GM19372 (cell line): ENCODE results near the gene ACO2.

Experiments used
- ATAC-seq: cut with Tn5 transposase; IDR thresholded peaks from one replicate; pipeline ENCODE4 v1.9.1; 2021; ENCODE audit warnings: mild to moderate bottlenecking, low read depth, moderate library complexity; ENCODE audit not compliant: unreplicated experiment

Gene ACO2

DNA sequence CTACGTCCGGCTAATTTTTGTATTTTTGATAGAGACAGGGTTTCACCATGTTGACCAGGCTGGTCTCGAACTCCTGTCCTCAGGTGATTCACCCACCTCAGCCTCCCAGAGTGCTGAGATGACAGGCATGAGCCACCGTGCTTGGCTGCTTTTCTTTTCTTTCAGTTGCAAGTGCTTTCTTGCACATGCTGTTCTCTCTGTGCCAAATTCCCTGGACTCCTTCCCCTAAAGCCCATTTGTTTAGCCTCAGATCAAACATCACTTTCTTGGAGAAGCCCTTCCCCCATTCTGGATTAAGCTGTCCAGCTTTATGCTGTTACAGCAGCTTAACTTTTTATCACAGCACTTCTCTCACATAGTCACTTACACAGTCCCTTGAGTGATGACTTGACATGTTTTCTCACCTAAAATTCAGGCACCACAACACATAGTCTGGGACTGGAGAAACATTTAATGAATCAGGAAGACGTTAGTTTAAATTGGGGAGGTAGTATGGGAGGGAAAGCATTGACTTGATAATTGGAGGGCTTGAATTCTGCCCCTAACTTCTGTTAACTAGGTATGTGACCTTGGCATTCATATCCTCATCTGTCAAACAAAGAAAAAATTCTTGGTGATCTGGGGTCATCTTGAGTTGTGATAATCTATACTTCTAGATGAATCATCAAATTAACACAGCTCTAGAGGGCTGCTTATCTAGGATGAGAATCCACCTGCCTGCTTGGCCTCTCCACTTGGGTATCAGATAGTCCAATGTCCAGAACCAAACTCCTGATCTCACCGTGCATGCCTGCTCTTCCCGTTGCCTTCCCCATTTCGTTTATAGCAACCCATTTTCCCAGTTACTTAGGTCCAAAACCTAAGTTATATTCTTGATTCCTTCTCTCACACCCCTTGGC is 18.4 kb downstream of the ACO2 start:
- ATAC-seq = no peak

DNA sequence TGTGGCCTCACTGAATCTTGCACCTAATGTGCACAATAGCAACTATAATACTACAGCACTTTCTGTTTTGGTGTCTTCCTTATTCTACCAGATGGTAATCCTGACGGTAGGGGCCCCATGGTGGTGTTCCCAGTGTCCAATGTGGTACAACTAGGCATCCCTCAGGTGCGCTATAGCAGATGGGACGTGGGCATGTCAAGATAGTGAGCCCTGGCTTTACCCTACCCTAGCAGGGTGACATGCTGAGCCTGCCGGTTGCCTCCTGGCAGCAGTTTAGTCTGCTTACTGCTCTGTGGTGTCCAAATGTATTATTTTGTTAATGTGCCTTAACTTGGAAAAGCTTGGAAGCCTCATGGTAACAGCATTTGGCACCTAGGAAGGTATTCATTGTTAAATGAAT is 19.2 kb downstream of the ACO2 start:
- ATAC-seq = no peak

DNA sequence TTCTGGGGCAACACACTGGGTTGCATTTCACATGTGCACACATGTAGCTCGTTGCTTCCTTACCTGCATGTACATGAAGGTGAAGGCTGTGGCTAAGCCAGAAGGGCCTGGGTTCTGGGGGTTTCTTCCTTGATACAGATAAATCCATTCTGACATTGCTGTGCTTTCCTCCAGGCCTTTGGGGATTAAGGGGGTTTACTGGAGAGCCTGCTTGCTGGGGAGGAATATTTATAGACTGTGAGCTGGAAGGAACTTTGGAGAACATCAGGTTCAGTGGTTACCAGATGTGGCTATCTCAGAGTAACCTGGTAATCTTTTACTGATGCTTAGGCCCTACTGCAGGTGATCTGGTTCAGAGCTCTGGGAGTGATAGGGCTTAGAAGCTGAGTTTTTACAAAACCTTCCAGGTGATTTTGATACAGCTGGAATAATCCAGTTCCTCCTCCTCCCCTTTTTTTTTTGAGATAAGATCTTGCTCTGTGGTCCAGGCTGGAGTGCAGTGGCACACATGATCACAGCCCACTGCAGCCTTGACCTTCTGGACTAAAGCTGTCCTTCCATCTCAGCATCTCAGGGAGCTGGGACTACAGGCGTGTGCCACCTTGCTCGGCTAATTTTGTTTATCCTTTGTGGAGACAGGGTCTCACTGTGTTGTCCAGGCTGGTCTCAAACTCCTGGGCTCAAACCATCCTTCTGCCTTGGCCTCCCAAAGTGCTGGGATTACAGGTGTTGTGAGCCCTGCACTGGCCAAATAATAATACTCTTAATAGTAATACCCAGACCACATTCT is 19.9 kb downstream of the ACO2 start:
- ATAC-seq = no peak

GRCh38 chr22:41491374-41492100 is 22.6 kb downstream of the ACO2 start:
- ATAC-seq = no peak

DNA sequence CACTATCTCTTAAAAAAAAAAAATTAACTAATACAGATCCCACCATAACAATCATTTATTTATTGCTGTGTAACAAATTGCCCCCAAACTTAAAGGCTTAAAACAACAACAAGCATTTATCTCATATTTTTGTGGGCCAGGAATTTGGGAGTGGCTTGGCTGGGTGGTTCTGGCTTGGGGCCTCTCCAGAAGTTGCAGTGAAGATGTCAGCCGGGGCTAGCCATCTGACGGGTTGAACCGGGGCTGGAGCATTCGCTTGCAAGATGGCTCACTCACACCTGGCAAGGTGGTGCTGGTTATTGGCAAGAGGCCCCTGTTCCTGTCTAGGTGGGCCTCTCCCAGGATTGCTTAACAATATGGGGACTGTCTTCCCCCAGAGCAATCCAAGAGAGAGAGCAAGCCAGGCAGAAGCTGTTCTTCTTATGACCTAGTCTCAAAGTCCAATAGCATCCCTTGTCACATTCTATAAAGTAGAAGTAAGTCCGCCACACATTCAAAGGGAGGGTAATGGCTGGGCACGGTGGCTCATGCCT is 29.5 kb downstream of the ACO2 start:
- no peak for ATAC-seq

GRCh38 chr22:41499624-41500280 is 30.8 kb downstream of the ACO2 start:
- no peak for ATAC-seq

DNA sequence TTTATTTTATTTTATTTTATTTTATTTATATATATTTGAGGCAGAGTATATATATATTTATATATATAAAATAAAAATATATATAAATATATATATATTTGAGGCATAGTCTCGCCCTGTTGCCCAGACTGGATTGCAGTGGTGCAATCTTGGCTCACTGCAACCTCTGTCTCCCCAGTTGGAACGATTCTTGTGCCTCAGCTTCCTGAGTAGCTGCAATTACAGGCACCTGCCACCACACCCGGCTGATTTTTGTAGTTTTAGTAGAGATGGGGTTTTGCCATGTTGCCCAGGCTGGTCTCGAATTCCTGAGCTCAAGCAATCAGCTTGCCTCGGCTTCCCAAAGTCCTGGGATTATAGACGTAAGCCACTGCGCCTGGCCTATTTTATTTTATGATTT is 31.4 kb downstream of the ACO2 start:
- no peak for ATAC-seq

DNA sequence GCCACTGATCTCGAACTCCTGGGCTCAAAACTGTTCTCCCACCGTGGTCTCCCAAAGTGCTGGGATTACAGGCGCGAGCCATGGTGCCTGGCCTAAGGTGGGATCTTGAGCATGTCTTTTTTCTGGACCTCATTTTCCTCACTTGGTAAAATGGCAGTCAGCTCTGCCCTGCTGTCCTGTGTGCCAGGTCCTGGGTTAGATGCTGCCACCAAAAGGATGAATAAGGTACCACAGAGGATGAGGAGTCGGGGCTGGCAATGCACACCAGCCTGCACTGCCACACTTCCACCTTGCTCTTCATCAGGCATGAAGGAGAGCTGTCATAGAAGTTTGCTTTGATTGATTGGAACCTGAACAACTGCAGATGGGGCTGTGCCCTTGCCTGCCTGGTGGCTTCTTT is 32.3 kb downstream of the ACO2 start:
- ATAC-seq = no peak

DNA sequence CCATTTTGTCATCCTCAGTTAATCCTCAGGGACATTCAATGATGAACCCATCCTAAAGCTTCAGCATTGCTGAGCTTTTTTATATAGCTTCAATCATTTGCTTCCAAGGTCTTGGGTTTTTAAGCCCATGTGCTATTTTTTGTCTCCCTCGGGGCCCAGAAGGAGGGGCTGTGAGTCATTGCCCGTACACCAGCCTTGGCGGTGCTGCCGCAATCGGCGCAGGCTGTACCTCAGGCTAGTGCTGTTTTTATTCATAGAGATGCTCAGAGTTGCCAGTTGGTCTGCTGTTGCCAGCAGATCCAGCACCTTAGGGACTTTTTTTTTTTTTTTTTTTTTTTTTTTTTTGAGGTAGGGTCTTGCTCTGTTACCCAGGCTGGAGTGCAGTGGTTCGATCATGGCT is 35.5 kb downstream of the ACO2 start:
- ATAC-seq = no peak

DNA sequence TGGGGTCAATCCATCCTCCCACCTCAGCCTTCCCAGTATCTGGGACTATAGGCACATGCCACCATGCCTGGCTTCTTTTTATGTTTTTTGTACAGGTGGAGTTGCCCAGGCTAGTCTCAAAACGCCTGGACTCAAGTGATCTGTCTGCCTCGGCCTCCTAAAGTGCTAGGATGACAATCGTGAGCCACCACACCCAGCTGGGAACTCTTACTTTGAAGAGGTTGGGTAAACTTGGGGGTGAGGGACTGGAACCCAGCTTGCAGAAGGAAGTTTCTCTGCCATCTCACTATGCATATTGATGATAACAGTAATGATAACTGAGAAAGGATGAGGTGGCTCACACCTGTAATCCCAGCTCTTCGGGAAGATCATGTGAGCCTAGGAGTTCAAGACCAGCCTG is 35.9 kb downstream of the ACO2 start:
- no peak for ATAC-seq

- ATAC-seq = no peak
Measured at GRCh38 chr22:41505511-41506220, 36.7 kb downstream of the ACO2 start.

DNA sequence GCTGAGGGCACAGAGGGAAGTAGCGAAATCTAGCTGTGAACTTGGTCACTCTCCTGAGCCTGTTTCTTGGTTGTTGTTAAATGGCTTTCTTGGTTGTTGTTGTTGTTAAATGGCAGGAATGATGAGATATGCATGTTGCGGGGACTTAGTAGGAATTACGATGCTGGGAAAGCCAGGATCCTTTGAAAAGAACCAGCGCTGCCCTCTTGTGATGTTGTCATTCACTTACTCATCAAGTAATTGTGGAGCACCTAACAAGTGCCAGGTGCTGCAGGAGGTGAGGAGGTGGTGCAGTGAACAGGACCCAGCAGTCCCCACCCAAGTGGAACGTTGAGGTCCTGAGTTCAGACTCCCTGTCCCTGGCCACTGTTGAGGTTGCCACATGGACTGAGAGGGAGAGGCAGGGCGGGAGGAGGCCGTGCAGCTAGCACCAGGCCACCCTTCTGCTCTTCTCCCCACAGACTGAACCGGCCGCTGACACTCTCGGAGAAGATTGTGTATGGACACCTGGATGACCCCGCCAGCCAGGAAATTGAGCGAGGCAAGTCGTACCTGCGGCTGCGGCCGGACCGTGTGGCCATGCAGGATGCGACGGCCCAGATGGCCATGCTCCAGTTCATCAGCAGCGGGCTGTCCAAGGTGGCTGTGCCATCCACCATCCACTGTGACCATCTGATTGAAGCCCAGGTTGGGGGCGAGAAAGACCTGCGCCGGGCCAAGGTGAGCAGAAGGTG is 38.6 kb downstream of the ACO2 start:
- ATAC-seq = no peak

DNA sequence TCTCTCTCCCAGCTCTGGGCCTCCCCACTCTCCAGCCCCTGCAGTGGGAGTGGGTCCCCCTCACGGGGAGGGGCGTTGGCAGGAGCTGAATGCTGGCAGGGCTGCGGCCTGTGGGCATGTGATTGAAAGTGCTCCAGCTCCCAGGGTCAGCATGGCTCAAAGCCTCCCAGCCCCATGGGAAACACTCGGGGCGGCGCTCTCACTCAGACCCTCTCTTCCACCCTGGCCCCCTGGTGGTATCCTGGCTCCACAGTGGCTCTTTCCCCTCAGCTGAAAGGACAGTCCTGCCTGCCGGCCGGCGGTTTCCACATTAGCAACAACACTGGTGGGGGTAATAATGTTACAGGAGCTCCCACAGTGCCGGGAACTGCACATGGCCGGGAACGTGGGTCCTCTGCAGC is 39.9 kb downstream of the ACO2 start:
- no peak for ATAC-seq

- no peak for ATAC-seq
Measured at GRCh38 chr22:41511521-41511968, 42.6 kb downstream of the ACO2 start.

GRCh38 chr22:41512421-41513194 is 43.7 kb downstream of the ACO2 start:
- no peak for ATAC-seq

DNA sequence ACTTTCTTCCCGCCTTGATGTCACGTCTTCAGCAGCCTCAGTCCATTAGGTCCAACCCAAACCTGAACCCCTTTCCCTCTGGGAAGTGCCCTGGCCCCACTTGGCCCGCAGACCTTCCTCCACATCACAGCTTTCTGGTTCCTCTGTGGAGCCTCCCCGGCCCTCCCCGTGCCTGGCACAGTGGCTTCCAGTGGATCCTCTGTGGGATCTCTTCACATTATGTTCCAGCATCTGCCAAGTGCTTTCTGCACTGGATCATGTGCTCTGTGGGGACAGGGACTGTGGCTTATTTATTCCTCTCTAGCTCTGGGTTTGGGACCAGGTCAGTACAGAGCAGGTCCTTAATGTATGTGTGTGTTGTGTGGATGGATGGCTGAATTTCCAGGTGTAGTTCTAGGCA is 44.5 kb downstream of the ACO2 start:
- no peak for ATAC-seq

DNA sequence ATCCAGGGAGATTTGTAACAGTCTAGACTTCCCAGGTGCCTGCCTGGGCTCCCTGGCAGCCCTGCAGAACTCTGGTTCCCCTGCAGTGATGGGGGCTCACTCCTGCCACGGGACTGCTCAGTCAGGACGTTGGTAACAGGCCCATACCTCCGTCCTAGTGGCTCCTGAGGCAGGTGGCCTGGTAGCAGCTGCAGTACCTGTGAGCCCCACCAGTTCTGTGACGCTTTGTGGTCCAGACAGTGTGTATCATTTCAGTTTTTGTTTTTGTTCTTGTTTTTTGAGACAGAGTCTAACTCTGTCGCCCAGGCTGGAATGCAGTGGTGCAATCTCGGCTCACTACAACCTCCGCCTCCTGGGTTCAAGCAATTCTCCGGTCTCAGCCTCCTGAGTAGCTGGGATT is 47.5 kb downstream of the ACO2 start:
- ATAC-seq = no peak
